Measurements from ENCODE around the gene ASXL1.

ASXL1 gene

GRCh38 chr20:32468313-32468640, 110.1 kb downstream of the ASXL1 start:
- no peak overlapping the region for H3K9ac ChIP-seq (ENCODE audit: low read length)
- H3K36me3 ChIP-seq (ENCODE audit: control insufficient read depth, low read depth, low read length) = no peaks in the 10 kb centered on the region
- H3K27ac ChIP-seq (ENCODE audit: low read length) = no peak overlapping the region
- H3K27me3 ChIP-seq (ENCODE audit: control insufficient read depth, insufficient read depth, low read length) = no peaks in the 10 kb centered on the region
- H3K4me3 ChIP-seq (ENCODE audit: low read length) = no peak overlapping the region
- no peaks in the 10 kb centered on the region for H3K9me3 ChIP-seq (ENCODE audit: control insufficient read depth, low read depth, low read length)
- peaks cover 8% of the 10 kb centered on the region for H3K4me1 ChIP-seq (ENCODE audit: control insufficient read depth, low read depth, low read length)

GRCh38 chr20:32468860-32469259, 110.7 kb downstream of the ASXL1 start:
- Histone ChIP-seq H3K9me3 (ENCODE audit: control insufficient read depth, low read depth, low read length) (no peaks in the 10 kb centered on the region), H3K27me3 (ENCODE audit: control insufficient read depth, insufficient read depth, low read length) (no peaks in the 10 kb centered on the region), H3K36me3 (ENCODE audit: control insufficient read depth, low read depth, low read length) (no peaks in the 10 kb centered on the region), H3K9ac (ENCODE audit: low read length) (no peak overlapping the region), H3K27ac (ENCODE audit: low read length) (no peak overlapping the region), H3K4me3 (ENCODE audit: low read length) (no peak overlapping the region), H3K4me1 (ENCODE audit: control insufficient read depth, low read depth, low read length) (peaks cover 7% of the 10 kb centered on the region)

- H3K4me3 ChIP-seq (ENCODE audit: low read length) = no peak overlapping the region
- no peaks in the 10 kb centered on the region for H3K4me1 ChIP-seq (ENCODE audit: control insufficient read depth, low read depth, low read length)
- no peaks in the 10 kb centered on the region for H3K27me3 ChIP-seq (ENCODE audit: control insufficient read depth, insufficient read depth, low read length)
- no peaks in the 10 kb centered on the region for H3K36me3 ChIP-seq (ENCODE audit: control insufficient read depth, low read depth, low read length)
- no peaks in the 10 kb centered on the region for H3K9me3 ChIP-seq (ENCODE audit: control insufficient read depth, low read depth, low read length)
- H3K9ac ChIP-seq (ENCODE audit: low read length) = no peak overlapping the region
- H3K27ac ChIP-seq (ENCODE audit: low read length) = no peak overlapping the region
Measured at GRCh38 chr20:32470025-32470861, 112.1 kb downstream of the ASXL1 start.

- H3K9me3 ChIP-seq (ENCODE audit: control insufficient read depth, low read depth, low read length) = no peaks in the 10 kb centered on the region
- no peaks in the 10 kb centered on the region for H3K27me3 ChIP-seq (ENCODE audit: control insufficient read depth, insufficient read depth, low read length)
- no peaks in the 10 kb centered on the region for H3K36me3 ChIP-seq (ENCODE audit: control insufficient read depth, low read depth, low read length)
- H3K27ac ChIP-seq (ENCODE audit: low read length) = no peak overlapping the region
- peaks cover 5% of the 10 kb centered on the region for H3K4me1 ChIP-seq (ENCODE audit: control insufficient read depth, low read depth, low read length)
- no peak overlapping the region for H3K9ac ChIP-seq (ENCODE audit: low read length)
- no peak overlapping the region for H3K4me3 ChIP-seq (ENCODE audit: low read length)
Measured at GRCh38 chr20:32470940-32471339, 112.8 kb downstream of the ASXL1 start.

DNA sequence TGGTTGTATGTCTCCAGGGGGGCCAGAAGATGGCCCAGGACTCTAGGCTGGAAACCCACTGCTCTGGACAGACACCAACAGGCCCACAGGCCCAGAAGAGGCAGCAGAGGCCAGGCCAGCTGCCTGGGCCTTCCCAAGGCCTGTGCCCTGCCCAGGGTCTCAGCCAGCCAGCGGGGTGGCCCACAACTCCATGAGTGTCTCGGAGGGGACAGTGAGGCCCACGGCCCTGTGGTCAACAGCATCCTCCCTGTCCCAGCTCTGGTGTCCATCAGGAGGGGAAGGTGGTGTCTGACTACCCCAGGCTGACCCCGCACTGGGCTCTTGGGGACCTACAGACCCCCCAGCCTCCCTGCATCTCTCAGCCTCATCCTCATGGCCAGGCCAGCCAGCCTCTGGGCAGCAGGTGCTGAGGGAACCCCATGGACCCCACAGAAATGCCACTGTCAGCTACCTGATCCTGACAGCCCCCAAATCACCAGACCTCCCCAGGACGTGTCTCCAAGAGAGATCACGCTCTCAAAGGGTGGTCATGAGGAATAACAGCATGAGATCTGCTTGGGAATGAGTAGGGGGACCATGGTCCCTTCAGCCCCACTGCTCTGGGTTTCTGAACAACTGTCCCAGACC, 114.6 kb downstream of the ASXL1 start:
- Histone ChIP-seq H3K27ac (ENCODE audit: low read length) (no peak overlapping the region), H3K9ac (ENCODE audit: low read length) (no peak overlapping the region), H3K36me3 (ENCODE audit: control insufficient read depth, low read depth, low read length) (no peaks in the 10 kb centered on the region), H3K4me1 (ENCODE audit: control insufficient read depth, low read depth, low read length) (peaks cover 11% of the 10 kb centered on the region), H3K4me3 (ENCODE audit: low read length) (no peak overlapping the region), H3K9me3 (ENCODE audit: control insufficient read depth, low read depth, low read length) (no peaks in the 10 kb centered on the region), H3K27me3 (ENCODE audit: control insufficient read depth, insufficient read depth, low read length) (no peaks in the 10 kb centered on the region)

DNA sequence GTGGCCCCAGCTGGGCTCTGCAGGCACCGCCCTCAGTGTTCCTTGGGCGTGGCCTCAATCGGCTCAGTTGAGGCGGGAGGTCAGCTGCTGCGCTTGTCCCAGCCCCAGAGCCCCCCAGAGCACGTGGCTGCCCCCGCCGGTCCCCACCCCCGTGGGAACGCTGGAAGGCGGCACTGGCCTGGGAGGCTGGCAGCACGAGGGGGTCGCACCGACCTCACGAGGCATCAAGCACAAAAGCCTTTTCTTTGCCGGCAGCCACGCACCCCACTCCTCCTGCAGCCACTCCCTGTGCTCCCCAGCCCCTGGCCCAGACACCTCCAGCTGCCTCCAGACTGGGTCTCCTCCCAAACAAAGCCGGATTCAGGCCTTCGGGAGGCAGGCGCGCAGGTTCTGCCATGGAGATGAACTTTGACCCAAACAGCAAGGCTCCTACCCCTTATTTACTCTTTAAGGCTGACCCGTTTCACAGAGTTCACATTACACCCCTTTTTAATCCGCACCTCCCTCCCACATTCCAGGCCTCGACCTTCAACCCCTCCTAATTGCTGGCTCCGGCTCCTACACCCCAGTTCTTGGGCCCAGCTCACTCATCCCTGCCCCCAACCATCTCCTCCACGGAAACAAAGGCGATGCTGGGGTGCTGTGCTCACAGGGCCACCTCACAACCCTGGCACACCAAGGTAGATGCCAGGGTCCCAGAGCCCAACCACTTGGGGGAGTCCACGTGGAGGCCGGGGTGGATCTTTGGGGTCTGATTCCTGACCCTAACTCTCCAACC, 115.3 kb downstream of the ASXL1 start:
- Histone ChIP-seq H3K4me3 (ENCODE audit: low read length) (no peak overlapping the region), H3K36me3 (ENCODE audit: control insufficient read depth, low read depth, low read length) (no peaks in the 10 kb centered on the region), H3K9ac (ENCODE audit: low read length) (no peak overlapping the region), H3K27me3 (ENCODE audit: control insufficient read depth, insufficient read depth, low read length) (no peaks in the 10 kb centered on the region), H3K9me3 (ENCODE audit: control insufficient read depth, low read depth, low read length) (no peaks in the 10 kb centered on the region), H3K4me1 (ENCODE audit: control insufficient read depth, low read depth, low read length) (peaks cover 11% of the 10 kb centered on the region), H3K27ac (ENCODE audit: low read length) (no peak overlapping the region)

DNA sequence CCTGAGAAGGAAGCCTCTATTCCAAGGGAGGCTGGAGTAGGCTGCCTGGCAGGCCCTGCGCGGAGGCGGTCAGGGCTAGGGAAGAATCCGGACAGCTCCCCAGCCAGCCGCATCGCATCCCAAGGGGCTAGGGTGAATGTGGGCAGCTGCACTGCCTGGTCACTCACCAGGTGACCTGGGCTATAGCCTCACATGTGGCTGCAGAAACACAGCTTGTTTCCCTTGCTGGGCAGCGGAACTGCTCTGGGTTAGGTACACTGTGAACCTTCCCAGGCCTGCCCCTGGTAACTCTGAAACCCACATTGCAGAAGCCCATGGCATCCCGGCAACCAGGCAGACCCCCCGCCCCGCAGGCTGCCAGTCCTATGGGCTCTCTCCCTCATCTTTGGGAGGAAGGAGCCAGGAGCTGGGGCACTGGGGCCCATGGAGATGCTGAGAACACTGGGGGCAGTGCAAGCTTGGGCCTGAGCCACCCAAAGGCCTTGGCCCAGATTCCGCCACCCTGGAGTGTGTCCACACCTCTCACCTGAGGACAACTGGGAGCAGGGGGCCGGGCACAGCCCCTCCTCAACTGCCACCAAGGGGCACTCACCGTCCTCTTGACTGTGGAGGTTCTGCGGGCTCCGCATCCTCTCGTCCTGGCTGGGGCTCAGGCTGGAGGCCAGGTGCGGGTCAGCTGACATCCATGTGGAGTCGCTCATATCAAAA, 116.0 kb downstream of the ASXL1 start:
- Histone ChIP-seq H3K27me3 (ENCODE audit: control insufficient read depth, insufficient read depth, low read length) (no peaks in the 10 kb centered on the region), H3K4me1 (ENCODE audit: control insufficient read depth, low read depth, low read length) (peaks cover 11% of the 10 kb centered on the region), H3K4me3 (ENCODE audit: low read length) (no peak overlapping the region), H3K36me3 (ENCODE audit: control insufficient read depth, low read depth, low read length) (no peaks in the 10 kb centered on the region), H3K9me3 (ENCODE audit: control insufficient read depth, low read depth, low read length) (no peaks in the 10 kb centered on the region), H3K27ac (ENCODE audit: low read length) (no peak overlapping the region), H3K9ac (ENCODE audit: low read length) (no peak overlapping the region)

DNA sequence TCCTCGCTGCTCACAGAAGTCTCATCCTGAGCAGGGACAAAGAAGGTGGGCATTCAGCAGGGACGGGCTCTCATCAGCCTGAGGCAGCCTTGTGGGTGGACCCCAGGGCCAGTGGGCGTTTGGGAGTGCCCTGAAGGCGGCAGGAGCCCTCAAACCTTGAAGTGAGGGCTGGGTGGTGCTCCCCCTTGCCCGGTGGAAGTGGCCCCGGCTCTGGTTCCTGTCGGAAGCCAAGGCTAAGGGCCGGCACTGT, 116.5 kb downstream of the ASXL1 start:
- H3K9me3 ChIP-seq (ENCODE audit: control insufficient read depth, low read depth, low read length) = no peaks in the 10 kb centered on the region
- H3K4me1 ChIP-seq (ENCODE audit: control insufficient read depth, low read depth, low read length) = peaks cover 11% of the 10 kb centered on the region
- no peaks in the 10 kb centered on the region for H3K27me3 ChIP-seq (ENCODE audit: control insufficient read depth, insufficient read depth, low read length)
- H3K36me3 ChIP-seq (ENCODE audit: control insufficient read depth, low read depth, low read length) = no peaks in the 10 kb centered on the region
- H3K9ac ChIP-seq (ENCODE audit: low read length) = no peak overlapping the region
- no peak overlapping the region for H3K27ac ChIP-seq (ENCODE audit: low read length)
- no peak overlapping the region for H3K4me3 ChIP-seq (ENCODE audit: low read length)

- Histone ChIP-seq H3K9ac (ENCODE audit: low read length) (no peak overlapping the region), H3K27ac (ENCODE audit: low read length) (no peak overlapping the region), H3K27me3 (ENCODE audit: control insufficient read depth, insufficient read depth, low read length) (no peaks in the 10 kb centered on the region), H3K4me1 (ENCODE audit: control insufficient read depth, low read depth, low read length) (peaks cover 15% of the 10 kb centered on the region), H3K36me3 (ENCODE audit: control insufficient read depth, low read depth, low read length) (no peaks in the 10 kb centered on the region), H3K4me3 (ENCODE audit: low read length) (peak overlapping the region; percentile 28), H3K9me3 (ENCODE audit: control insufficient read depth, low read depth, low read length) (no peaks in the 10 kb centered on the region)
Measured at GRCh38 chr20:32474967-32475811, 117.1 kb downstream of the ASXL1 start.

GRCh38 chr20:32476684-32477593, 118.8 kb downstream of the ASXL1 start:
- Histone ChIP-seq H3K4me3 (ENCODE audit: low read length) (no peak overlapping the region), H3K9ac (ENCODE audit: low read length) (no peak overlapping the region), H3K9me3 (ENCODE audit: control insufficient read depth, low read depth, low read length) (no peaks in the 10 kb centered on the region), H3K27me3 (ENCODE audit: control insufficient read depth, insufficient read depth, low read length) (no peaks in the 10 kb centered on the region), H3K4me1 (ENCODE audit: control insufficient read depth, low read depth, low read length) (peaks cover 29% of the 10 kb centered on the region), H3K27ac (ENCODE audit: low read length) (no peak overlapping the region), H3K36me3 (ENCODE audit: control insufficient read depth, low read depth, low read length) (no peaks in the 10 kb centered on the region)
